DOHH2 (cell line): ENCODE measurements around the gene PRMT2.

ENCODE experiments used
- H3F3A ChIP-seq: fragments of 200-600 bp; sonication (generic), shearing (Covaris generic); 2 replicates; pipeline ENCODE4 v1.6.0; 2016; ENCODE audit warnings: antibody characterized with exemption, mild to moderate bottlenecking; ENCODE audit not compliant: control insufficient read depth, insufficient read depth
- H3K27ac ChIP-seq: fragments of 200-600 bp; sonication (generic); 2 replicates; pipeline ENCODE4 v1.5.1; 2014; ENCODE audit warnings: low read depth, mild to moderate bottlenecking, low read length, moderate library complexity
- H3K27me3 ChIP-seq: fragments of 200-600 bp; sonication (generic); 2 replicates; pipeline ENCODE4 v1.6.1; 2014; ENCODE audit warnings: mild to moderate bottlenecking, low read length, mixed read lengths; ENCODE audit not compliant: control insufficient read depth
- H3K36me3 ChIP-seq: fragments of 200-600 bp; sonication (generic); 2 replicates; pipeline ENCODE4 v1.6.1; 2014; ENCODE audit warnings: mild to moderate bottlenecking, low read length, moderate library complexity, mixed read lengths; ENCODE audit not compliant: control insufficient read depth
- H3K4me1 ChIP-seq: fragments of 200-600 bp; sonication (generic); 2 replicates; pipeline ENCODE4 v1.6.1; 2014; ENCODE audit warnings: mild to moderate bottlenecking, low read length, mixed read lengths; ENCODE audit not compliant: control insufficient read depth
- H3K4me2 ChIP-seq: fragments of 200-600 bp; sonication (generic); 2 replicates; pipeline ENCODE4 v1.6.0; 2014; ENCODE audit warnings: mild to moderate bottlenecking, low read length, moderate library complexity
- H3K4me3 ChIP-seq: fragments of 200-600 bp; sonication (generic); 2 replicates; pipeline ENCODE4 v1.5.1; 2014; ENCODE audit warnings: mild to moderate bottlenecking, low read length, mixed read lengths
- H3K79me2 ChIP-seq: fragments of 200-600 bp; sonication (generic); 2 replicates; pipeline ENCODE4 v1.6.1; 2014; ENCODE audit warnings: mild to moderate bottlenecking, low read length, mixed read lengths; ENCODE audit not compliant: control insufficient read depth
- H3K9me2 ChIP-seq: fragments of 200-600 bp; sonication (generic); replicated peaks from 2 replicates; pipeline ENCODE4 v1.6.1; 2014; ENCODE audit warnings: mild to moderate bottlenecking, low read length, mixed read lengths; ENCODE audit not compliant: control insufficient read depth
- H3K9me3 ChIP-seq: fragments of 200-600 bp; sonication (generic); 2 replicates; pipeline ENCODE4 v1.6.1; 2014; ENCODE audit warnings: antibody characterized with exemption, low read length, mixed read lengths; ENCODE audit not compliant: control insufficient read depth, insufficient read depth
- H4K20me1 ChIP-seq: fragments of 200-600 bp; sonication (generic); 2 replicates; pipeline ENCODE4 v1.6.0; 2014; ENCODE audit warnings: low read depth, mild to moderate bottlenecking, antibody characterized with exemption, low read length, moderate library complexity; ENCODE audit not compliant: control insufficient read depth, insufficient read depth
- EZH2phosphoT487 ChIP-seq: fragments of 200-600 bp; sonication (generic); IDR thresholded peaks from 2 replicates; pipeline ENCODE4 v1.6.1; 2017; ENCODE audit warnings: borderline replicate concordance, mild to moderate bottlenecking, antibody characterized with exemption, low read length, moderate library complexity, mixed read lengths
- TF ChIP-seq, protein P1 (sequence below): fragments of 200-600 bp; sonication (generic); IDR thresholded peaks from one replicate; pipeline ENCODE4 v1.5.1; 2014; ENCODE audit warnings: antibody characterized with exemption, mild to moderate bottlenecking, low read depth, low read length; ENCODE audit not compliant: poor library complexity, severe bottlenecking

Gene PRMT2

DNA sequence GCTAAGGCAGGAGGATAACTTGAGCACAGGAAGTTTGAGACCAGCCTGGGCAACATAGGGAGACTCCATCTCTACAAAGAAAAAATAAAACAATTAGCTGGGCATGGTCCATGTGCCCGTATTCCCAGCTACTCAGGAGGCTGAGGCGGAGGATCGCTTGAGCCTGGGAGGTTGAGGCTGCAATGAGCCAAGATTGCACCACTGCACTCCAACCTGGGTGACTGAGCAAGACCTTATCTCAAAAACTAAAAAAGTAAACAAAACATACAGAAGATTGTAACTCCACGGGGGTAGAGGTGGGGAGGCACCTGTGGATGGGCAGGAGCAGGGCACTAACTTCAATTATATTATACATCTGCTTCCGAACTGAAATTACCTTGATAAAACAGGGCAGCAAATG lies 35.2 kb upstream of the PRMT2 start:
- peaks cover 3% of the 10 kb centered on the region; the same call in 1 of the 2 replicates for H3K9me3 ChIP-seq
- H3K36me3 ChIP-seq = no peaks in the 10 kb centered on the region
- TF ChIP-seq EZH2phosphoT487 = no peak
- TF ChIP-seq, protein P1, sequence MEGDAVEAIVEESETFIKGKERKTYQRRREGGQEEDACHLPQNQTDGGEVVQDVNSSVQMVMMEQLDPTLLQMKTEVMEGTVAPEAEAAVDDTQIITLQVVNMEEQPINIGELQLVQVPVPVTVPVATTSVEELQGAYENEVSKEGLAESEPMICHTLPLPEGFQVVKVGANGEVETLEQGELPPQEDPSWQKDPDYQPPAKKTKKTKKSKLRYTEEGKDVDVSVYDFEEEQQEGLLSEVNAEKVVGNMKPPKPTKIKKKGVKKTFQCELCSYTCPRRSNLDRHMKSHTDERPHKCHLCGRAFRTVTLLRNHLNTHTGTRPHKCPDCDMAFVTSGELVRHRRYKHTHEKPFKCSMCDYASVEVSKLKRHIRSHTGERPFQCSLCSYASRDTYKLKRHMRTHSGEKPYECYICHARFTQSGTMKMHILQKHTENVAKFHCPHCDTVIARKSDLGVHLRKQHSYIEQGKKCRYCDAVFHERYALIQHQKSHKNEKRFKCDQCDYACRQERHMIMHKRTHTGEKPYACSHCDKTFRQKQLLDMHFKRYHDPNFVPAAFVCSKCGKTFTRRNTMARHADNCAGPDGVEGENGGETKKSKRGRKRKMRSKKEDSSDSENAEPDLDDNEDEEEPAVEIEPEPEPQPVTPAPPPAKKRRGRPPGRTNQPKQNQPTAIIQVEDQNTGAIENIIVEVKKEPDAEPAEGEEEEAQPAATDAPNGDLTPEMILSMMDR = no peak
- H3K4me1 ChIP-seq = no peaks in the 10 kb centered on the region
- no peak overlapping the region for H3K4me3 ChIP-seq
- H4K20me1 ChIP-seq = no peaks in the 10 kb centered on the region
- H3K79me2 ChIP-seq = no peaks in the 10 kb centered on the region
- H3F3A ChIP-seq = no peaks in the 10 kb centered on the region
- no peaks in the 10 kb centered on the region for H3K9me2 ChIP-seq
- H3K4me2 ChIP-seq = no peak overlapping the region
- peaks cover 16% of the 10 kb centered on the region; the same call in 1 of the 2 replicates for H3K27me3 ChIP-seq
- no peak overlapping the region for H3K27ac ChIP-seq

DNA sequence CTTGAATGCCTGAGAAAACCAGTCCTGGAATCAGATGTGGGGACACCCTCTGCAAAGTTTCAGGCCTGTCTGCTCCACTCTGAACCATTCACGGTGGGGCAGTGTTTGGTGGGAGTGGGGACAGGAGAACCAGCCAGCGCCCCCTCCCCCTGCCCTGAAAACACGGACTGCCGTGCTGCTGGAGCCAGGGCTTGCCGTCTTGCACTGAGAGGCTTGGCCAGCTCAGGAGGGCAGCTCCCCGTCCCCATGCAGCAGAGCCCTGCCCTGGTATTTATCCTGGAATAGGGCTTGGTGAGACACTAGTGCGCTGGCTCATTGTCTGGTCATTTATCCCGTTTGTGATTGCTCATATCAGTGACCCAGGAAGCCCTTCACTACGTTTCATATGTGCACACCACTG lies 34.5 kb upstream of the PRMT2 start:
- peaks cover 16% of the 10 kb centered on the region; the same call in 1 of the 2 replicates for H3K27me3 ChIP-seq
- TF ChIP-seq, protein P1 = no peak

DNA sequence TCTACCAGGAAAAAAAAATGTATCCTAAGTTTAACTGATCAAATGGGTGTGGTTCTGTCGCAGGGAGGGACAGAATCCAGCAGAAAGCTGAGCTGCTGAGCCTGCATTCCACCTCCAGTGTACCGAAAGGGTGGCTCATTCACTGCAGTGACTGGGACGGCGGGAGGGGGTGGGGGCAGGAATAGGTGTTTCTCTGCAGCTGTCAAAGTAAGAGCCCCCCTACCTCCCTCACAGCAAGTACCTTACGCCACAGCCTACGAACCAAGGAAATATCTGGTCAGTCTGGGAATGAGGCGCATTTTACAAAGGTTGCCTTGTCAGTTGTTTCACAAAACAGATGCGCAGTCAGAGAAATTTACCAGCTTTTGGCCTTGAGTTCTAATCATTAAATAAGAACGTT lies 32.2 kb upstream of the PRMT2 start:
- Histone ChIP-seq H3K4me3 (no peak overlapping the region), H3K4me1 (no peaks in the 10 kb centered on the region), H3K79me2 (no peaks in the 10 kb centered on the region), H3F3A (no peaks in the 10 kb centered on the region), H3K27ac (no peak overlapping the region), H4K20me1 (no peaks in the 10 kb centered on the region), H3K9me2 (no peaks in the 10 kb centered on the region), H3K4me2 (no peak overlapping the region), H3K9me3 (no peaks in the 10 kb centered on the region), H3K36me3 (no peaks in the 10 kb centered on the region), H3K27me3 (peaks cover 16% of the 10 kb centered on the region; the same call in 1 of the 2 replicates)
- TF ChIP-seq, protein P1 = no peak
- no peak for TF ChIP-seq EZH2phosphoT487

More for the DNA sequence above, 34.5 kb upstream of the PRMT2 start:
- Histone ChIP-seq H3K36me3 (no peaks in the 10 kb centered on the region), H3K4me2 (no peak overlapping the region), H3K4me3 (no peak overlapping the region), H3K9me2 (no peaks in the 10 kb centered on the region), H3F3A (no peaks in the 10 kb centered on the region), H3K9me3 (peaks cover 3% of the 10 kb centered on the region; the same call in 1 of the 2 replicates), H3K27ac (no peak overlapping the region), H4K20me1 (no peaks in the 10 kb centered on the region), H3K4me1 (no peaks in the 10 kb centered on the region), H3K79me2 (no peaks in the 10 kb centered on the region)
